HG02973 (cell line): Measurements from ENCODE around the gene OSBPL2.

Experiments used
- ATAC-seq: cut with Tn5 transposase; IDR thresholded peaks from one replicate; pipeline ENCODE4 v1.9.1; 2021; ENCODE audit warnings: moderate library complexity; ENCODE audit not compliant: unreplicated experiment

OSBPL2 gene

DNA sequence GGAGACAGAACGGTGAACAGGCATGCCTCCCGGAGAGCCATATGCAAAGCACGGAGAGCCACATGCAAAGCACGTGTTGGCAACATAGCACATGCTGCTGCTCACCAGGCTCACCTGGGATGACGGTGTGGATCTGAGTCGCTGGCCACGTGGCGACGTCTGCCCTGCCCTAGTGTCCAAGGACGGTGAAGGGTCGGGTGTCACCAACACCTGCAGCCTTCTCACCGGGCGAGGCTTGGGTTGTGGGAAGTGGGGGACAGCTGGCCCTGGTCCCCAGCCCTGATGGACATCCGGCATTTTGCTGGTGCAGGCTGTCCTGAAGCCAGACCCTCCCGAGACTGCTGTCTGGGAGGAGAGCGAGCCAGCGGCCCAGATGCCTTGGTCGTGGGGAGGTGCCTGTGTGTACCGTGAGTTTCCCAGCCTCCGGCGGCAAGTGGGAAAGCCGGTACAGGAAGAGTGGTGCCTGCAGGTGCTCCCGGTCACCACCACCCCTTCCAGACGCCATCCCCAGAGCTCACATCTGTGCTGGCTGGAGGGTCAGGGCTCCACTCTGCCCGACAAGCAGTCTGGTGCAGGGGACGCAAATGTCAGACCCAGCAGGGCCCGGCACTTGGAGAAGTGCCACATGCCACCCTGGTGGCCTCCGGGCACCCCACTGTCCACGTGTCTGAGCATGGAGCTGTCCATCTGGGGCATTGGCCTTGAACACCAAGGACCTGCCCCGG is 58.6 kb downstream of the OSBPL2 start:
- no peak for ATAC-seq

DNA sequence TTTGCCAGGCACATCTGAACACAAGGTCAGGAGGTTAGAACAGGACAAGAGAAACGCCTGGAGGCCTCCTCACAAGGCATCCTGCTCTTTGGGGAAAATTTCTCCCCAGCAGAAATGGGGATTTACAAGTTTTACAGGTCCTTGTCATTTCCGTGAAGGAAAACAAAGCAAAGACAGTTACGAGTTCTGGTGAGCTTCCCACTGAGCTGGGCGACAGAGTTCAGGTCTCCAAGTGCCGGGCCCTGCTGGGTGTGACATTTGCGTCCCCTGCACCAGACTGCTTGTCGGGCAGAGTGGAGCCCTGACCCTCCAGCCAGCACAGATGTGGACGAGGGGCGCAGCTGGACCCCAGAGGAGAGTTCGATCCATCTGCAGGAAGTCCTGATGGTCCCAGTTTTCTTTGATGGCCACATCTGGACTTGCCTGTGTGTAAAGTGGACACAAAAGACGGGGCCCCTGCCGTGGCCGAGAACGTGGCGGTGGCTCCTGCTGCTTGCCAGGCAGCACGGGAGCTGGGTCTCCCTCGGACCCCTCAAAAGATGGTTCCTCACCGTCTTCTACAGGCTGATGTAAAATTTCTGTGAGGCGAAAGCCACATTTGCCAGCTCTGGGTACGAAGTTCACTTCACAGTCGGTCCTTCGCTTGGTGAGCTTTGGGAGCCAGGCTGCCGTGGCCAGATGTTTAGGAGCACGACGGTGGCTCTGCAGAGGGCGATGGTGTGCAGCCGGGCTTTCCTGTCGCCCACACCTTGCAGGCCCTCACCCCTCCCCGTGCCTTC is 59.3 kb downstream of the OSBPL2 start:
- no peak for ATAC-seq

DNA sequence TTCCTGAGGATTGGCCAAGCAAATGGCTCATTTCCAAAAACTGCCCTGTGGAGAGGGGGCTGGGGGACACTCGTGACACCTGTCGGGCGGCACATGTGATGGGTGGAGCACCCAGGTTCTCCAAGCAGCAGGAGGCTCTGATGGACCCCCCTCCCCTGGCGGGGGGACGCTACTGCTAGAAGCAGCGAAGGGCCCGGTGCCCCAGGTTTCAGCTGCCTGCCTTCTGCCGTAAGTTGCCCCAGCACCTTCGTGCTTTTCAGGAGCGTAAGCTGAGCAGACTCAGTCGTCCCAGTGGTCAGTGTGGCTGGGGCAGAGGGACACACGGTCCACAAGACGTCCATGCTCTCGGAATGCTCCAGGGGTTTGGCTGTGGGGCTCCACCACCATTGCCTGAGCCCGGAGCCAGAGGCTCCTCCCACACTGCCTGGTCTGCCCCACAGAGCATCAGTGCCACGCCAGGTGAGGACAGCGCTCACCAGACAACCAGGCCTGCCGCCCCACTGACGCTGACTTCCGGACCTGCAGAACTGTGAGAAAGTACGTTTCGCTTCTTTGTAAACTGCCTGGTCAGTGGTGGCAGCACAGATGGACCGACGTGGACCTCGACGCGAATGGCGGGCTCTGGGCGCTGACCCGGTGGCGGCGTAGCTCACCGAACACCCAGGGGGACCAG is 60.4 kb downstream of the OSBPL2 start:
- no peak for ATAC-seq

DNA sequence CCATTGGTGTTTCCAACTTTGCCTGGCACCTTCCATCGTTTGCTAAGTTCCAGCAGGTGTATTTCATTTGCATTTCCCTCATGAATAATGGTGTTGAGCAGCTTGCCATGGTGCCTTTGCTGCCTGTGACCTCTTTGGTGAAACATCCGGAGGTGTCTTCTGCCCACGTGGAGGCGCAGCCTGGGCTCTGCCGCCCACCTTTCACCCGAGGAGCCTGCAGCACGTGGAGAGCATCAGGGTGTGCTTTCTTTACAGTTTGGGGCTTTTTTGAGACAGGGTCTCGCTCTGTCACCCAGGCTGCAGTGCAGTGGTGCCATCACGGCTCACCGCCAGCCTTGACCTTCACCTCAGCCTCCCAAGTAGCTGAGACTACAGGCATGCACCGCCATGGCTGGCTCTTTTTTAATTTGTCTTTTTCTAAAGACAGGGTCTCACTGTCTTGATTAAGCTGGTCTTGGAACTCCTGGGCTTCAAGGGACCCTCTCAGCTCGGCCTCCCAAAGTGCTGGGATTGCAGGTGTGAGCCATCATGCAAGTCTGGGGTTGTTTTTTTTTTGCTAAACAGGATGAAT is 61.4 kb downstream of the OSBPL2 start:
- ATAC-seq = no peak

DNA sequence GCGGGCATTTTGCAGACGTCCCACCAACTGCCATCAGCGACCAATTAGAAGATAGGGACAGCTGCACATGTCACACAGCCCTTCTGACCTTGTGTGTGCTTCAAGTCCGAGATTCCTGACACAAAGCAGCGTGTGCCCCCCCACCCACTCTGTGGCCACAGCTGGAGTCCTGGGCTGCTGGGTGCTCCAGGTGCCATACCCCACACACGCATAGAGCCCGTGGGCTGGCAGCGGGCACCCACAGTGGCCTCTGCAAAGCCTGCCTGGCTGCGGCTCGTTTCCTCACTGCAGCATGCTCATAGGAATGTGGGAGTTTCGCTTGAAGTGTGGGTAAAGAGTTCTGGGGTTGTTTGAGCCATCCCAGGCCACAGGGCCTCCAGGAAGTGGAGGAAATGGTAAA is 62.0 kb downstream of the OSBPL2 start:
- ATAC-seq = no peak

DNA sequence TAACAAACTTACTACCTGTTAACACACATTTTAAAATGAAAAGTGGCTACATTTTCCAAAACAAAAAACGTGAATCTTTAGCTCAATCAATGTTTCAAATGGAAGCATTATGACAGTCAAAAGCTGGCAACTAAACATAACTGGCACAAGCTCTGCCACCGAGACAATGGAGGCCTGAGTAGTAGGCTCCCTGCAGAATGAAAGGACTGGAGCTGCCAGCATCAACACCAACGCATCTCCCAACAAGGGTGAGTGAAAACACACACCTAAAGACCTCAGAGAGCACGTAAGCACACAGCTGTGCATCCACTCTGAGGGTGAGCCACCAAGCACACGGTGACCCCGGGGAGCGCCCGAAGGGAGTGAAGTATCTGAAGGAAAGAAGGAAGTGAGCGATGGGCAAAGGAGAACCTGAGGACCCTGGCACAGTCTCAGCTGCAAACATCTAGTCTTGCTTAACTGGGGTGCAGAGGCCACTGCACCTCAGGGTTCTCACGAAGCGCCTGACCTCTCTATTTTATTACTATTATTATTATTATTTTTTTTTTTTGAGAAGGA is 62.9 kb downstream of the OSBPL2 start:
- no peak for ATAC-seq

DNA sequence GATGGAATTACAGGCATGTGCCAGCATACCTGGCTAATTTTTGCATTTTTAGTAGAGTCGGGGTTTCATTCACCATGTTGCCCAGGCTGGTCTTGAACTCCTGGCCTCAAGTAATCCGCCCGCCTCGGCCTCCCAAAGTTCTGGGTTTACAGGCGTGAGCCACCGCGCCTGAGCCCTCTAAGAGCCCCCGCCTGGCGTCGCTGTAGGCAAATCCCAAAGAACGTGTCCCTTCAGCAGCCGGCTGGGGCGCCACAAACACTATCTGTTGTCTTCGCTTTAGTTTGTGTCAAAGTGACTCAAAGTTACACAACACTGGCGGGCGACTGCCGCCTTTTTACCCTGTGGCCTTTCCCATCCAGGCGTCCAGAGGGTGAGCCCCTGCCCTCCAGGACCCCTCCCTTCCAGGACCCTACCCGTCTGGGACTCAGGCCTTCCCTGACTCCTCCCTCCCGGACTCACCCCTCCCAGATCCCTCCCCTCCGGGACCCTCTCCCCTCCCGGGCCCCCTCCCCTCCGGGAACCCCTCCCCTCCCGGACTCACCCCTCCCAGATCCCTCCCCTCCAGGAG is 63.5 kb downstream of the OSBPL2 start:
- peak; percentile 30 for ATAC-seq

DNA sequence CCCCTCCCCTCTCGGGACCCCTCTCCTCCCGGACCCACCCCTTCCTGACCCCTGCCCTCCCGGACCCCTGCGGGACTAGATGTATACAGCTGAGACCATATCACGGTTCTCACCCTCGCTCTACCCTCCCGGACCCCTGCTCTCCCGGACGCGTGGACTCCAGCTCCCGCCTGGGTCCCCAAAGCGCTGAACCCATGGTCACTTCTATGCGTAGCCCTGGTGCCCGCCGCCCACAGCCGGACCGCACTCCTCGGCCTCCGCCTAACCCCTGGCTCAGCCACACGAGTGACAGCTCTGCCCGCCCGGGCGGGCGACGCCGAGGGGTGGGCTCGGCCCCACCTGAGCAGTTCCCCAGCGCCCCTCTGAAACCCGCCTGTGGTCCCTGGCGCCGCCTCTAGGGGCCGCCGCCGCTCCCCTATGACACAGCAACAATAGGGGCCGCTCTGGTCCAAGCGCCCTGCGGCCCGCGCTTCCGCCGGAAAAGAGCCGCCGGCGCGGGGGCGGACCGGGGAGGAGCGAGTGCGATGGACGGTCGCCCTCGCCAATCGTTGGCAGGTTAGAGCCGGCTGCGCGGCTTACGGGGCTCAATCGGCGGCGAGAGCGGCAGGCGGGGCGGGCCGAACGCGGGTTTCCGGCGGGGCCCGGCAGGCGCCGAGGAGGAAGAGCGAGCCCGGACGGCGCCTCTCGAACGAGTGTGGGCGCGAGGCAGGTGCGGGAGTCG is 64.2 kb downstream of the OSBPL2 start, which contains the start of gene ADRM1:
TSS of gene ADRM1 (plus strand) at position 657 of the 721 bp plus-strand sequence. CDS start 572 bp downstream, outside the sequence.
- ATAC-seq = peak; percentile 74

DNA sequence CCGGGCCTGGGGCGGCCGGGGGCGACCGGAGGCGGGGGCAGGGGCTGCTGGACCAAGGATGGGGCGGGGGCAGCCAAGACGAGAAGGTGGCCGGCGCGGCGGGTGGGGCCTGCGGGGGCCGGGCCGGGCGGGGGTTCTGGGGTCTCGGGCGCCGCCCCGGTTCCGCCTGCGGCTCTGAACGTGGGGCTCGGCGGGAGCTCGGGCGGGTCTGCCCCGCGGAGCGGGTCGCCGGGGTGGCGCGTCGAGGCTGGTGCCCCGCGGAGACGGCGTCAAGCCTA is 64.7 kb downstream of the OSBPL2 start:
- ATAC-seq = no peak

DNA sequence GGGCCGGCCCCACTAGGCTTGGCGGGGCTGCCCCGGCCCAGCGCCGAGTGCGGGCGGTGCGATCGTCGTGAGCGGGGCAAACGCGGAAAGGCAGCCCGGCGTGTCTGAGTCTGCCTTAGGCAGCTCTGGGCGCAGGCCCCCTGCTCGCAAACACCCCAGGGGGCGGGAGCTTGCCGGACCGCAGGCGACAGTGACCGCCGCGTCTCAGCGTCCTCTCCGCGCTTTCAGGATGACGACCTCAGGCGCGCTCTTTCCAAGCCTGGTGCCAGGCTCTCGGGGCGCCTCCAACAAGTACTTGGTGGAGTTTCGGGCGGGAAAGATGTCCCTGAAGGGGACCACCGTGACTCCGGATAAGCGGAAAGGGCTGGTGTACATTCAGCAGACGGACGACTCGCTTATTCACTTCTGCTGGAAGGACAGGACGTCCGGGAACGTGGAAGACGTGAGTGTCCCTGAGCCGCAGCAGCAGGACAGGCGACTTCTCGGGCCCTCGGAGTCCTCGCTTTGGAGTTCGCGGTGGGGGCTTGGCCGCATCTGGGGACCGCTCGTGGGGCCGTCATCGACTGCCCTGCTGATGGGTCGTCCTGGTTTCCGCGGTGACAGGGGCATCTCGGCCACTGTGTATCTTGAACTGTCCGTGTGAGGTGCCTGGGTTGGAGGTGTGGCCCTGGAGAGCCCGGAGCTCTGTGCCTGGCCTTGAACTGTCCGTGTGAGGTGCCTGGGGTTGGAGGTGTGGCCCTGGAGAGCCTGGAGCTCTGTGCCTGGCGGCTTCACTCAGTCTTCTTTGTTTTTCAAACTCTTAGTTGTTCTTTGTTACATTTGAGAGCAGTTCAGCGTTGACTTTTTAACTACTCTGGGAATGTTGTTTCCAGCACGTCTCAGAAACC is 65.3 kb downstream of the OSBPL2 start:
- ATAC-seq = peak; percentile 1

DNA sequence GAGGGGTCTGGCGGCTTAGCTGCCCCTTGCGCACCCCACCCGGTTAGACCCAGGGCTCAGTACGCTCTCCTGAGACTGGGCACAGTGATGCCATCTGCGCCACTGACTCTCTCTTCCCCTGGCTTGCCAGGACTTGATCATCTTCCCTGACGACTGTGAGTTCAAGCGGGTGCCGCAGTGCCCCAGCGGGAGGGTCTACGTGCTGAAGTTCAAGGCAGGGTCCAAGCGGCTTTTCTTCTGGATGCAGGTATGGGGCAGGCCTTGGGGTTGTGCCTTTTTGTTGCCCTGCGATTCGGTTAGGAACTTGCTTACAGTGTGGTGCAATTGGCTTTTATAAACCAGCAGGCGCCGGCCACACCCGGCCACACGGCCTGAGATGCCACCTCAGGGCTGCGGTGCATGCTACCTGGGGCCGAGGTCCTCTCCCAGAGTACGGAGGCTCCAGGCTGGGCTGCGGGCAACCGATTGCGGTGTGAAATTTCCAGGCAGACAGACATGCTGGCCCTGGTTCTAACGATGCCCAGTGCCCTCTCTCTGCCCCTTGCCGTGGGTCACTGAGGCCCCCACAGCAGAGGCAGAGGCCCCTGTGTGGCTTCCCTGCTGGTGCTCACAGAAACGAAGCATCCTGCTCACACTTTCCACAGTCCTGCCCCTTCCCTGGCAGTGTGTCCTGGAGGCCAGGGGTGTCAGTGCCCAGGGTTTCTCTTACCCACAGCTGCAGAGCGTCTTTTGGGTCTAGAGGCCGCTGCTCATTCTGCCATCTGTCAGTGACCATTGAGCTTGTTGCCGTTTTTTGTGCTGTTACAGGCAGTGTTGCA is 66.2 kb downstream of the OSBPL2 start:
- ATAC-seq = no peak

DNA sequence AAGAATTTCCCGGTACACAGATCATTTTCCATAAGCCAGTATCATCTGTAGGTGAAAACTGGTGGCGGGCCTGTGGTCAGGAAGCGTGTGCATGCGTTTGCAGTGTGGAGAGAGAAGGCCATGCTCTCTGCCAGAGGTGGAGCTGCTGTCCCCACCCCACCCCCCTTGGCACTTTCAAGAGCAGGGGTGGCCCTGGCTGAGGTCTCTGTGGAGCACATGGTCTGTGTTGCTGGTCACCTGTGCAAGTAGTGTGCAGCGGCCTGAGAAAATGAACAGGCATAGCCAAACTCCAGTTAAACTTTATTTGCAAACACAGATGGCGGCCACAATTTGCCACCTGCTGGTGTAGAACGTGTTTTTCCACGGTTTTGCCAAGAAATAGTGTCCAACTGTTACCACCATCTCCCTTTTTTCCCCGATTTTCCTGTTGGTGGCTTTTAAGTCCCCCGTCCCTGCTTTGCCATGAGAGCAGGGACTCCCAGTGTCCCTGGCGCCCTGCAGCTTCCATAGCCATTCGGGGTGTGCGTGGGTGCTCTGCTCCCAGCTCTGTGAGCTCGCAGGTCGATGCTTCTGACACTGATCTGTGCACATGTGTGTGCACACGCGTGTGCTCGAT is 66.9 kb downstream of the OSBPL2 start:
- no peak for ATAC-seq

DNA sequence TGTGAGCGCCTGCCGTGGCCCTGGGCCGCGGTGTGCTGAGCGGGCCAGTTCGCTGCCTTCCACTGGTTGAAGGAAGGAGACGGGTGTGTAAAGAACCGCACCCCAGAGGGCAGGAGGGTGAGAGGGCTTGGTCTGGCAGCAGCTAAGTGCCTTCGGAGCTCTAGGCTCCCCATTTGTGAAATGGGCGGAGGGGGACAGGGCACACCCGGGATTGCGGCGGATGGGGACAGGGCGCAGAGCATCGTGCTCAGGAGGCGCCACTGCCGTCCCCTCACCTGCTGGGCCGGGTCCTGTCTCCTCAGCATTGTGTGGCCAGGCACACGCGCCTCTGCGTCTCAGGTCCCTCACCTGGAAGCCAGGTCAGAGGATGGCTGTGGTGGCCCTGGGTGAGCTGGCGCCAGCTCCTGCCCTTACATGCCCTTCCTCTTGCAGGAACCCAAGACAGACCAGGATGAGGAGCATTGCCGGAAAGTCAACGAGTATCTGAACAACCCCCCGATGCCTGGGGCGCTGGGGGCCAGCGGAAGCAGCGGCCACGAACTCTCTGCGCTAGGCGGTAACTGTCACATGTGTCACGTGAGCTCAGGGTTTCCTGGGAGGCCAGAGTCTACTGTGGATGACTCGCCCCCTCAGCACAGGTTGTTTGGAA is 67.6 kb downstream of the OSBPL2 start:
- ATAC-seq = no peak

DNA sequence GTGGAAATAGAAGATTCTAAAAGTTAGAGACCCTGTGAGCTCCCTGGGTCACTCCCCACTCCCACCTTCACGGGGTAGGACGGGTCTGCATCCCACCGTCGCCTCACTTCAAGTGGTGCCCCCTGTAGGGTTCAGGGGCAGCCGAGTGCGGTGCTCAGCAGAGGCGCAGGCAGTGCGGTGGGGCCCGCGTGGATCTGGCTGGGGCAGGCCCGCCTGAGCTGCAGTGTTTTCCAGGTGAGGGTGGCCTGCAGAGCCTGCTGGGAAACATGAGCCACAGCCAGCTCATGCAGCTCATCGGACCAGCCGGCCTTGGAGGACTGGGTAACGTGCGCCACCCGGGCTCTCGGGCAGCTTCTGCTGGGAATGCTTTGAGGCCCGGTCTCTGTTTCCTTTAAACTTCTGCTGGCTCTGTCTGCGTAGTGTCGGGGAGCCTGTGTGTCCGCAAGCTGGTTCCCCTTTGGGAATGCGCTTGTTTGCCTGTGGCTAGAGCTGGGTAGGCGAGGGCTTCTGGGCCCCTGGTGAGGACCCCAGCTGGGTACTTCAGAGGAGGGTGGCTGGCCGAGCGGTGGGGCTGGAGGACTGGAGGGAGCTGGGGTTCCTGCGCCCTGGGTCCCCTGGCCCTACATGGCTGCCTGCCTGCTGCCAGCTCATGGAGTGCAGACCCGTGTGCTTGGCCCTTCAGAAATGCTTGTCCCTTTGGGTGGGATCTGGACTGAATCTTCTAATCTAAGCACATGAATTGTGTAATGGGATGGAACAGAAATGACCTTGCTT is 68.3 kb downstream of the OSBPL2 start:
- ATAC-seq = no peak

DNA sequence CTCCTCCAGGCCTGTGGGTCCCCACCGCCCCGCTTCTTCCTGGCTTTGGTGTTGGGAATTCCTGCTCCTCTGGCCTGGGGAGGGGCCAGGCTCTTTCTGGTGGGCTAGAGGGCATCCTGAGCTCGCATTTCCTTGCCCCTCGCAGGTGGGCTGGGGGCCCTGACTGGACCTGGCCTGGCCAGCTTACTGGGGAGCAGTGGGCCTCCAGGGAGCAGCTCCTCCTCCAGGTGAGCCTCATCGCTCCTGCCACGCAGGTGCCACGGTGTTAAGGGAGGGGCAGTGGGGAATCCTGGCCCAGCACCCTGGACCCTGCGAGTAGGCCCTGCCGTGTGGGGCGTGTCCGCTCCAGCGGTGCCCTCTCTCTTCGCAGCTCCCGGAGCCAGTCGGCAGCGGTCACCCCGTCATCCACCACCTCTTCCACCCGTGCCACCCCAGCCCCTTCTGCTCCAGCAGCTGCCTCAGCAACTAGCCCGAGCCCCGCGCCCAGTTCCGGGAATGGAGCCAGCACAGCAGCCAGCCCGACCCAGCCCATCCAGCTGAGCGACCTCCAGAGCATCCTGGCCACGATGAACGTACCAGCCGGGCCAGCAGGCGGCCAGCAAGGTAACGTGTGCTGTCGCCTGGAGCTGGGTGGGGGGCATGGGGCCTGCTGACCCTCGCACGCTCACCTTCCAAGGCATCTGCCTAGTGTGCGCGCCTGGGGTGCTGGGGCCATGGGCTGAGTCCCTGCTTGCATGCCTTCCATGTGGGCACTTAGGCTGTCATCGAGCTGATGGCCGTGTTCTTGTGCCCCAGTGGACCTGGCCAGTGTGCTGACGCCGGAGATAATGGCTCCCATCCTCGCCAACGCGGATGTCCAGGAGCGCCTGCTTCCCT is 69.1 kb downstream of the OSBPL2 start:
- no peak for ATAC-seq
